ENCODE data around the gene KRT35.
"Not testable (repeated sequence)": the region's sequence is repeated elsewhere in the genome, so short reads cannot be mapped to it uniquely, and the experiment has no call there.

Gene KRT35

DNA sequence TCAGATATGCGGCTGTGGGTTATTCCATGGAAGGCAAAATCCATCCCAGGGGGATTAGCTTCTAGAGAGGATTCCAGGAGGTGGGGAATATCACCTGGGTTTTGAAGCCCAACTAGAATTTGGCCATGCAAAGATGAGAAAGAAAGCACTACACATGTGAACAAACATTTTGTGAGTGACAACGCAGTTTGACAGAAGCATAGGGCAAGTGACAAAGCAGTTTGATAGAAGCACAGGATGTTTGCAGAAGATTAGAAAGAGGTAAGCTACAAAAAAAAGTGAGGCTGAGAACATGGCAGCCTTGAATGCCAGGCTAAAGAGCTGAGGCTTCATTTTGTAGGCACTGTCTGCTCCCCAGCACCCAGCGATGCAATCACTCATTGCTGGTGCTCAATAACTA, 27.9 kb downstream of the KRT35 start:
- DNase-seq (ENCODE audit: low spot score): no peak

DNA sequence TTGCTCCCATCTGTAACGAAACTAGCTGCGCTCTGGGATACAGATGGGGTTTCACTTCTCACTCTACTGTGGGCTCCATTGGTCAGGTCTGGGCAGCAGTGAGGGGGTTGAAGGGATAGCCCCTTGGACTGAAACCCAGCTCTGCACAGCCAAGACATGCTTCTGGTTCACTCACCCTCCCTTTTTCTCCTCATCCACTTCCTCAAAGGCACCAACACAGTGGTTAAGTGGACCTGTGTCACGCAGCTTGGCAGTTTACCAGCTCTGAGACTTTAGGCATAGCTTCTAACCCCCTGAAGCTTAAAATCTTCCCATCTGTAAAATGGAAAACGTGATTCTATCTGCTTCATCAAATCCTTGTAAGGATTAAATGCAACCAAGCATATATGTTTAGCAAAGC, 28.7 kb downstream of the KRT35 start:
- DNase-seq (ENCODE audit: low spot score): no peak

DNA sequence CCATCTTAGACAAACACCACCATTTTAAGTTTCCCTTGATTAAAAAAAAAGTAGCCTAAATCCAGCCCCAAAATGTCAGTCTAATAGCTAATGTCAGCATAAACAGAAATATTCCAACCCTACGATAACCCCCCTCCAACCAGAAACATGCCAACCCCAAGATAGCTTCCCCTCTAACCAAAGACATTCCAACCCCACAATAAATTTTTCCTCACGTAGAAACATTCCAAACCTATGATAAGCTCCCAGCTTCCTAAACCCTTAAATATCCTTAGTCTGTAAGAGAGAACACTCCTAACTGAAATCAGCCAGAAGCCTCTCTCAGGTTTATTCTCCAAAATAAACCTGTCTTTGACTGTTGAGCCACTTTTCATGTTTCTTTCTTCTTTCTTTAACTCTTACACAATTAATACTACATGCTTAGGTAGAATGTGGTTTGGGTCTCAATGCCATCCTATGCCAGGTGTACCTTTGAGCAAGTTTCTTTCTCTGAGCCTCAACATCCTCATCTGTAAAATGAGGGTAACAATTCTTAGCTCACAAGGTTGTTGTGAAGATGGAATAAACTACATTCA, 29.7 kb downstream of the KRT35 start:
- no peak for DNase-seq (ENCODE audit: low spot score)

- DNase-seq (ENCODE audit: low spot score): no peak
These were observed 31.9 kb downstream of the KRT35 start for GRCh38 chr17:41449008-41449407.

DNA sequence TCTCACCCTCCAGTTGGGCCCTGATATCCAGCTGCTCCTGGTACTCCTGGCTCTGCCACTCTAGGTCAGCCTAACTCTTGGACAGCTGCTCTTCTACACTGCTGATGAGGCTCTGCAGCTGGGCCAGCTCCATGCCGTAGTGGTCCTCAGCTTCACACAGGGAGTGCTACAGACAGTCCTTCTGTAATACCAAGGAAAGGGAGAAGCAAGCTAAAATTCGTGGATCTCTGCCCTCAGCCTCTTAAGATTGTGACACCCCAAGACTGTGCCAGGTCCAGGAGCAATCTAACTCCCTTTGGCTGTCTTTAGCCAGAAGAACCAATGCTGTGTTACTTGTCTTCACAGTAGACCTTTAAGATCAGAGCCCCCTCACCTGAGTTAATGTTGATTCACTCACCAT, 32.4 kb downstream of the KRT35 start:
- no peak for DNase-seq (ENCODE audit: low spot score)

- DNase-seq (ENCODE audit: low spot score): no peak
These were observed 34.1 kb downstream of the KRT35 start for GRCh38 chr17:41446806-41447205.

DNA sequence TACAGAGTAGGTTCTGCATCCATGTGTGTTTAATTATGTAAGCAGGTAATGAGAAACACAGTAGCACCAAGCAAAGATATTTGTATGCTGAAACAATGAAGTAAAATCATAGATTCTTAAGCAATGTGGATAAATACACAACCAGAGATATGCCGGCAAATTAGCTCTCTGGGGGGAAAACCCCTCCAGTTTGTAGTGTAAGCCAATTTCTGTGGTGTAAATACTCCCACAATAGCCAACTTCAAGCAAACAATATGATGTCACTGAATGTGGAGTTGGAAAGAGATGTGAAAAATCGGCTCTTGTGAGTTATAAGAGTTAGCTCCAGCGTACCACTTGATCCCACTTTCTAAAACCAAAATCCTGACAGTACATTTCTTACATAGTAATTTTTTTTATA, 36.3 kb downstream of the KRT35 start:
- no peak for DNase-seq (ENCODE audit: low spot score)

- DNase-seq (ENCODE audit: low spot score): no peak
These were observed 36.8 kb downstream of the KRT35 start for GRCh38 chr17:41444186-41444585.

GRCh38 chr17:41442739-41443138, 38.2 kb downstream of the KRT35 start:
- DNase-seq (ENCODE audit: low spot score): no peak

DNA sequence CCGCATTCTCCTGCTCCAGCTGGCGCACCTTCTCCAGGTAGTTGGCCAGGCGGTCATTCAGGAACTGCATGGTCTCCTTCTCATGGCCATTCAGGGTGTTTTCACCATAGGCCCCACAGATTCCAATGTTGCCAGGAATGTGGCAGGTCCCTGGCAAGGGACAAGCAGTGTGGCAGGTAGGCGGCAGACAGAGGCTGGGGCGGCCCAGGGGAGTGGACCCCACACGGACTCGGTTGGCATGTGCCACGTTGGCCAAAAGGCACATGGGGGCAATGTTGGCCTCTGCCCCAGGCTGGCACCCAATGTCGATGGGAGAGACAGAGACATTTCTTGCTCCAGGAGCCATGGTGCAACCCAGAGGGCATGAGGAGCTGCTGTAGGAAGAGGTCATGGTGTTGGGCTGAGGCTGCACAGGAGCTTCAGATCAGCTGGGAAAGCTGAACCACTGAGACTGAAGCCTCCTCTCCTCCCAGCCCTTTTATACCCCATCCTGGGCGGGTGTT, 40.4 kb downstream of the KRT35 start, which contains the start of gene KRT38:
Gene KRT38, minus strand, starts transcription at position 453 of the 503 bp plus-strand sequence. Its CDS starts 62 bp downstream, at position 391.
- no peak for DNase-seq (ENCODE audit: low spot score)

GRCh38 chr17:41439375-41439774, 41.6 kb downstream of the KRT35 start:
- DNase-seq (ENCODE audit: low spot score): no peak

- no peak for DNase-seq (ENCODE audit: low spot score)
These were observed 43.2 kb downstream of the KRT35 start for GRCh38 chr17:41437769-41438168.

DNA sequence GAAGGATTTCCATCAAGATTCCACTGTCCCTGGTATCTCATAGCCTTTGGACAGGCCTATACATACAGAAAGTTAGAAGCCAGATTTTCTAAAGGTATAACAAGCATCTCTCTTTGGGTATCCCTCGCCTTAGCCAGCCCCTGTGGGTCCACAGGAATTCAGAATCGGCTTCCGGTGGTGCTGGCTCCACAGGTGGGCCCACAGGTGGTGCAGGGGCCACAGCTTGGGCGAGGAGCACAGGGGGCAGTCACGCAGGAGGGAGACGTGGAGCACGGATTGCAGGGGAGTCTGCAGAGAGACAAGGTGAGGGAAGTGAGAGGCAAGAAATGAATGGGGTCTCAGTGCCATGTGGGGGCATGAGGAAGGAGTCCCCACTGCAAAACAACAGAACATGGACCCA, 43.7 kb downstream of the KRT35 start:
- DNase-seq (ENCODE audit: low spot score): no peak

DNA sequence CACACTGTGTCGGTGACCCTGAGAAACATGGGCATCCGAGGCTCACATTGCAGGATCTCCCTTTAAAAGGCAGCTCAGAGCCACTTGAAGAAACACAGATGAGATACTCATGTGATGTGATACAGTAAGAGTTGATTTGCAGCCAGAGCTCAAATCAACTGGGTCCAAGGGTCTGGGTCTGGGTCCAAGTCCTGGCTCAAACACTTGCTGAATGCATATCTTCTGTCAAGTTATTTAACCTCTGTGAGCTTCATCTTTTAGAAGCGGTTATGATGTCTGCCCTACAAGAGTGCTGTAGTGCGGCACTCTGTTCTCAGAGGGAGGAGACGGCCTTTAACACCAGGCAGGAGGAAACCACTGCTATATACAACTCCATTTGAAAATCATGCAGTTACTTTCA, 46.5 kb downstream of the KRT35 start:
- DNase-seq (ENCODE audit: low spot score): no peak

DNA sequence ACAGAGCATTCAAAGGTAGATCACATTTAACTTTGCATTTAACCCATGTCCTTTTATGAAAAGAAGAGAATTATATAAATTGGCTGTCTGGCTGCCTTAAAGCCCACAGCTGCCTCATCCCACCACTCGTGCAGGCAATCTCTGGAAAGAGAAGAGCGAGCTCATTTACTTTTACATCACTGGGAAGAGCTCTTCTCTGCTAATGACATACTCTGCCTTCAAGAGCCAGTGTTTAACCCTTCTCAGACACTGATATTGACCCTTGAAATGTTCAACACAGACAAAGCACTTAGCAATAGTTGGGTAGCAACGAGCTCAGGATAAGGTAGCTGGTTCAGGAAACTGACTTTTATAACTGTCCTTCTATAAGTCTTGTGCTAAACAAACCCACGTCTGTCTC, 46.9 kb downstream of the KRT35 start:
- no peak for DNase-seq (ENCODE audit: low spot score)

DNA sequence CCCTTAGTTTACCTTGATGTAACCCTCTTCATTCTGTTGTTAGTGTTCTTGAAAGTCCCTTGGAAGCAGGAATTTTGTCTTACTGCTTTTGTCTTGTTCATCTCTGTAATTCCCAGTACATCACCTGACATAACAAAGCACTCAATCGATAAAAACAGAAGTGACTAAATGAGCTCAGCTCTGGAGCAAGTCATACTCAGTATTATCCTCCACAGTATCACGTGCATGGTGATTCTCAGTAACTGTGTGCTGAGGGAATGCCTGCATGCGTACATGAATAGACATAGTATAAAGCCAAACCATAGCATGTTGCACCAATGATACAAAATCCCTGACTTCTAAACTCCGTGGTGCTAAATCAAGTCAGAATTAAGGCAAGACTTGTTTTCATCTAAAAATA, 47.4 kb downstream of the KRT35 start:
- no peak for DNase-seq (ENCODE audit: low spot score)

- DNase-seq (ENCODE audit: low spot score): not testable (repeated sequence)
These were observed 50.6 kb downstream of the KRT35 start for GRCh38 chr17:41430376-41430775.

DNA sequence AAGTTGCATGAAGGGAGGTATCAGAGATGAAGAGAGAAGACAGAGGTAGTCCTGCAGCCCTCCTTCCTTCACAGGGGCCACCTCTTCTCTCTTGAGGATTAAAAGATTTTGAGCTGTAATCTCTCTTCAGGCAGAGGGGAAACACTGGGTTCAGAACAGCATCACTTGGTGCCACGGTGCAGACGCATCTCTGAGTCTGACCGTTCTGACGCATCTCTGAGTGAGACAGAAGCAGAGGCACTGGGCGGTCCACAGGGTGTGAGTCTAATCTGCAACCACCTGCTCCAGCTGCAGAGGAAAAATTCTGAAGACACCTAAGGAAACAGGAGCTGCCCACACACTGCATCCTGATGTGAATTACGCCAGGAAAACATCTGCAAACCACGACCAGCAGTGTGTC, 51.3 kb downstream of the KRT35 start:
- DNase-seq (ENCODE audit: low spot score): no peak

DNA sequence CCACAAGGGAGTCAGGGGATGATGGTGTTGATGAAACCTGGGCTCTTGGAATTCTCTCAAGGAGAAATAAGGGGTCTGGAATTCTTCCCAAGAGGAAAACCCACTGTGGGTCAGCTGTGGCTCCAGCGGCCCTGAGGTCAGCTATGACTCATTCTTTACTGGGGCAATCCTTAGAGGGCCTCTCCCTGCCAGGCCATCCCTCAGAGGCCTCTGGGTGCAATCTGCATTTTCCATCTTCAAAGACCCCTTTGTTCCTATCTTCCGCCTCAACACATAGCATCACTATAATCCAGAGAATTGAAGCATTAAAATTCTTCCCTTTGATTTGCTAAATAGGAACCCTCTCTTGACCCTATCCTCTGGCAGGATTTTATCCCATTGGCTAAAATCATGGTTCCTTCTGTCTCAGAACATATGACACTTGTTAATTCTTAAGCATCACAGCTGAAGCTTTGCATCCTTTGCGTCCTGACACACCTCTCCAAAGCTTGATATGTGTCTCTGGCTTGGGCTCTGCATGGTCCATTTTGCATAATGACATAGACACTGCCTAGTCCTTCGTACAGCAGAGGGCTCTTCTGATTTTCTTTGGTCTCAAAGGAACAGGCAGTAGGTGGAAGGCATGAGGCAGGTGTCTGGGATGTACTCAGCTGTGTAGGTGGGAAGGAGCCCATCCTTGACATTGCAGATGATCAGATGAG, 52.2 kb downstream of the KRT35 start:
- no peak for DNase-seq (ENCODE audit: low spot score)

All from hematopoietic multipotent progenitor cell treated with erythropoietin and hydrocortisone succinate and interleukin-3 and kit ligand, for 17 days (in vitro differentiated cells).